GM18526 (cell line): ENCODE measurements around the gene MAST3.

Experiments
- POLR2A ChIP-seq: IDR thresholded peaks from 3 replicates; pipeline ENCODE4 v1.6.1; 2011; ENCODE audit not compliant: insufficient read length; ENCODE audit errors: extremely low read depth

Gene MAST3

DNA sequence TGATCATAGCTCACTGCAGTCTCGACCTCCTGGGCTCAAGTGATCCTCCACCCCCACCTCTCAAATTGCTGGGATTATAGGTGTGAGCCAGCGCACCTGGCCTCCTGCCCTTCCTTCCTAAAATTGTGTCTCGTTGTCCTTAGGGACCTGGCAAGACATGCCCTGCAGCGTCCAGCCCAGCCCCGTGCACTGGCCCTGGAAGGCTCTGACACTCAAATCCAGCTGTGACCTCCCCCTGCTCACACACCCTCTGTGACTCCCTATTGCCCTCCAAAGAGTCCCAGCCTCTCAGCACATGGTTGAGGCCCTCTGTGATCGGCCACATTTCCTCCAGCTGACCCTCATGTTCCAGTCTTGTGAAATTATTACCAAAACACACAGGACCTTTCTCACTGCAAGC lies 100.4 kb downstream of the MAST3 start:
- TF ChIP-seq POLR2A, result no peak

GRCh38 chr19:18198374-18198773 lies 100.8 kb downstream of the MAST3 start:
- TF ChIP-seq POLR2A, result no peak
